GM12864 (cell line): ENCODE measurements around the gene SLC16A6.
A peak's percentile ranks its signal among the peaks of the same experiment; 100 is the strongest.

ENCODE experiments used
- DNase-seq: peaks from one replicate; pipeline ENCODE4 v3.0.0-alpha.2; 2011; ENCODE audit warnings: low read depth
- H3K4me3 ChIP-seq: 2 replicates; pipeline ENCODE4 v1.5.1; 2011; ENCODE audit warnings: mild to moderate bottlenecking, low read depth, low read length, control low read depth
- TF ChIP-seq, protein P1 (sequence below): IDR thresholded peaks from 2 replicates; pipeline ENCODE4 v1.5.1; 2011; ENCODE audit warnings: low read depth, mild to moderate bottlenecking, moderate library complexity, low read length, control low read depth, inconsistent platforms; ENCODE audit errors: missing control alignments

Gene SLC16A6

DNA sequence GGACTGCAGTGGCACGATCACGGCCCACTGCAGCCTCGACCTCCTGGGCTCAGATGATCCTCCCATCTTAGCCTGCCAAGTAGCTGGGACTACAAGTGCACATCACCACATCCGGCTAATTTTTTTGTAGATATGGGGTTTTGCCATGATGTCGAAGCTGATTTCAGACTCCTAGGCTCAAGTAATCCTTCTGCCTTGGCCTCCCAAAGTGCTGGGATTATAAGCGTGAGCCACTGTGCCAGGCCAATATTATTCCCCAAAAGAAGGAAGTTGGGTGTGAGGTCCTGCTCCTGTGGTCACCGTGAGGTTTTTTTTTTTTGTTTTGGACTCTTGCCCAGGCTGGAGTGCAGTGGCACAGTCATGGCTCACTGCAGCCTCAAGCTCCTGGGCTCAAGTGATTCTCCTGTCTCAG, 41.6 kb downstream of the SLC16A6 start:
- H3K4me3 ChIP-seq = peak overlapping the region; percentile 83
- TF ChIP-seq, protein P1, sequence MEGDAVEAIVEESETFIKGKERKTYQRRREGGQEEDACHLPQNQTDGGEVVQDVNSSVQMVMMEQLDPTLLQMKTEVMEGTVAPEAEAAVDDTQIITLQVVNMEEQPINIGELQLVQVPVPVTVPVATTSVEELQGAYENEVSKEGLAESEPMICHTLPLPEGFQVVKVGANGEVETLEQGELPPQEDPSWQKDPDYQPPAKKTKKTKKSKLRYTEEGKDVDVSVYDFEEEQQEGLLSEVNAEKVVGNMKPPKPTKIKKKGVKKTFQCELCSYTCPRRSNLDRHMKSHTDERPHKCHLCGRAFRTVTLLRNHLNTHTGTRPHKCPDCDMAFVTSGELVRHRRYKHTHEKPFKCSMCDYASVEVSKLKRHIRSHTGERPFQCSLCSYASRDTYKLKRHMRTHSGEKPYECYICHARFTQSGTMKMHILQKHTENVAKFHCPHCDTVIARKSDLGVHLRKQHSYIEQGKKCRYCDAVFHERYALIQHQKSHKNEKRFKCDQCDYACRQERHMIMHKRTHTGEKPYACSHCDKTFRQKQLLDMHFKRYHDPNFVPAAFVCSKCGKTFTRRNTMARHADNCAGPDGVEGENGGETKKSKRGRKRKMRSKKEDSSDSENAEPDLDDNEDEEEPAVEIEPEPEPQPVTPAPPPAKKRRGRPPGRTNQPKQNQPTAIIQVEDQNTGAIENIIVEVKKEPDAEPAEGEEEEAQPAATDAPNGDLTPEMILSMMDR = no peak
- DNase-seq = no peak

DNA sequence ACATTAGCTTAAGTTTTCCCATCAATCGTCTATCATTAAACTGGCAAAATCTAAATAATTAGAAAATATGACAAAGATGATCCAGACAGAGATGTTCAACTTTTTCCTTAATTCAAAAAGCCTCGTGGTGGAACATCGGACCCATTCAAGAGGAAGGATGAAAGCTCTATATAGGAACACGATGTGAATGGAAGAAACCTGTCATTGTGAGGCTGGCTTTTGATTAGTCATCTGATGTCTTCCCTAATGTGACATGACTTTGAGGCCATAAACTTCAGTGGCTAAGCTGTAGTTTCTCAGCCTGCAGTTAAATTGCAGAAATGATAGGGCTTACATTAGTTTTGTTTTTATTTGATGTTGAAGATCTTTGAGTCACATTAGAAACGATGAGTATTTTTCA, 42.0 kb downstream of the SLC16A6 start:
- peak overlapping the region; percentile 83; the same call in 1 of the 2 replicates for H3K4me3 ChIP-seq
- DNase-seq = no peak
- TF ChIP-seq, protein P1 = no peak

- no peak for DNase-seq
- peak overlapping the region; percentile 83 for H3K4me3 ChIP-seq
Observed at GRCh38 chr17:68248199-68248825, 42.6 kb downstream of the SLC16A6 start.

DNA sequence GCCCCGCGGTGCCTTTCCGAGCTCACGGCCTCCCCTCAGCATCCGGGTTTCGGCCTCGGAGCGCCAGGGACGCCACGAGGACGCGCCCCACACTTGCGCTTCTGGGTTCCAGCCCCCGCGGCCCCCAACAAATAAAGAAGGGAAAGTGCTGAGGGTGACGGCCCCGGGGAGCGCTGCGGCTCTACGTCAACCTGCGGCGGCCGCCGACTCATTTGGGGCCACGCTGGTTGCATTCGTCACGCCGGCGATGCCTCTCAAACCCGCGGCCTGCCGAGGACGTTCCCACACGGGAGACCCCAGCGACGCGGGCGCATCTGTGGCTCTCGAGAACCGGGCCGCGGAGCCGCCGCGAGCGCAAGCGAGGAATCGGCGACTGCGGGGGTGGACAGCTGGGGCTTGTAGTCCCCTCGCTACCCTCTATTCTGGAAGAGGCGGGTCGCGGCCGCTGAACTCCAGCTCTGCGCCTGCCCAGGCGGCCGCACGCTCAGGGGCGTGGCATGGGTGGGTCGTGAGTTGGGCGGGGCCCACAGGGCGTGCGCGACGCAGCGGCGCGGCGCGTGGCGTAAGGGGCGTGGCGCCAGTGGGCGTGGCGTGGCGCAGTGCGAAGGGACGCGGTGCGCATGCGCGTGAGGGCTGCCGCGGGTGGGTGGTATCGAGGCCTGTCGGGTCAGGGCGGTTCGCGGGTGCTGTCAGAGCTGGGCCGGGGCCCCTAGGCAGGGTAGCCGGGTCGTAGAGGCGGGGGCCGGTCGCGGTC, 43.3 kb downstream of the SLC16A6 start, which contains the start of gene AMZ2:
TSS of gene AMZ2 (plus strand) at position 599 of the 754 bp plus-strand sequence. CDS start 2,145 bp downstream, outside the sequence.
- TF ChIP-seq, protein P1 = no peak
- peak; percentile 77 for DNase-seq
- H3K4me3 ChIP-seq = peak within 1 kb of the TSS; percentile 83

More at GRCh38 chr17:68248199-68248825, 42.6 kb downstream of the SLC16A6 start:
- TF ChIP-seq, protein P1 = no peak

DNA sequence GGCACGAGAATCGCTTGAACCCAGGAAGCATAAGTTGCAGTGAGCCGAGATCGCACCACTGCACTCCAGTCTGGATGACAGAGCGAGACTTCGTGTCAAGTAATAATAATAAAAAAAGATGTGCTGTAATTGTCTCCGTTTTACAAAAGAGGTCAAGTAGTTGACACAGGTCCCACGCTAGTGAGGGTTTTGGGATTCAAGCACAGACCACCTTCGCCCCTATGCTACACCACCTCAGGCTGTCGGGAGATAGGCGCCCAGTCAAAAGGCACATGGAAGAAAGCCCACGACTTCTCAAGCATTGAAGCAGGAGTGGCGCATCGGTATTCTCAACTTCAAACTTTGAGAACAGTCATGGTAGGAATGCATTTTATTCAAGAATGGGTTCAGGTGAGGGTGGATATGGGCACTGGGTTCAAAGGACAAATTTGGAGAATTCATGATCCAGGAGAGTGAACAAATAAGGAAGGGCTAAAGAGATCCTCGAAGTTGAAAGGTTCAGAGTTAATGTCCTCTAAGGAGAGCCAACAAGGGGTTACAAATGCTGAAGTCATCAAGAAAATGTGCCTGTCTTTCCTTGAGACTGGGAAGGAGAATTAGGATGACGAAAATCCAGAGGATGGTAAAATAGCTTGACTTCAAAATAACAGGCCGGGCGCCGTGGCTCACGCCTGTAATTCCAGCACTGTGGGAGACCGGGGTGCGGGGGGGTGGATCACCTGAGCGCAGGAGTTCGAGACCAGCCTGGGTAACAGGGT, 44.5 kb downstream of the SLC16A6 start:
- no peak for DNase-seq
- TF ChIP-seq, protein P1 = no peak
- peak overlapping the region; percentile 83; the same call in 1 of the 2 replicates for H3K4me3 ChIP-seq

- TF ChIP-seq, protein P1 = no peak
- H3K4me3 ChIP-seq = no peak overlapping the region
- DNase-seq = no peak
Observed at GRCh38 chr17:68239632-68240366, 51.1 kb downstream of the SLC16A6 start.
